H1 (cell line): Measurements from ENCODE around the gene AWAT2. TPM values are rescaled to one million over a fixed set of nuclear protein-coding genes. Genes with fewer than 3 reads are reported as not detected.

Experiments
- CHD1 ChIP-seq: IDR thresholded peaks from 2 replicates; pipeline ENCODE4 v1.6.1; 2012; ENCODE audit warnings: low read depth, low read length, improper control_type of control experiment
- EZH2 ChIP-seq: fragments of 200-600 bp; sonication (generic); IDR thresholded peaks from 2 replicates; pipeline ENCODE4 v1.7.1; 2012; ENCODE audit warnings: low read depth, mild to moderate bottlenecking, moderate library complexity, low read length, inconsistent platforms; ENCODE audit not compliant: severe bottlenecking
- HDAC6 ChIP-seq: IDR thresholded peaks from one replicate; pipeline ENCODE4 v1.7.1; 2012; ENCODE audit warnings: low read depth, mild to moderate bottlenecking, inconsistent platforms, low read length, moderate library complexity
- TCF12 ChIP-seq: IDR thresholded peaks from 2 replicates; pipeline ENCODE4 v1.6.1; 2011; ENCODE audit warnings: low read depth, mild to moderate bottlenecking, low read length
- polyA plus RNA-seq, 7 experiments: library from polyadenylated mRNA; depleted of rRNA in 3 of 7; stranded (reverse) in 5 of 7; unstranded in 2 of 7; fragments of >200 nt in 5 of 7; fragments of 200-250 nt in 2 of 7; gene quantifications; 1 replicate in 5 of 7; 2 replicates in 1 of 7; 4 replicates in 1 of 7; pipeline versions ENCODE4 v1.2.1 to v1.2.3, GENCODE V29; 2011 to 2013; ENCODE audit warnings: missing spikeins in 2 of 7, mixed read lengths in 2 of 7
- total RNA-seq: library from RNA; stranded (reverse); fragmentation: NEBNext Ultra II Directional; extraction: Animal tissue kit (Norgen Biotek cat#: 25700); gene quantifications from 2 replicates; pipeline ENCODE4 v1.2.1, GENCODE V29; 2021

Gene AWAT2
- total and polyA plus RNA-seq, 2 of the 8 experiments (the other 6 are each of a cell fraction or from before 2014, with no cell fraction given), result not detected

GRCh38 chrX:70025464-70025863 is 24.3 kb downstream of the AWAT2 start (continued):
- TF ChIP-seq CHD1, result no peak
- TF ChIP-seq TCF12, result no peak
- TF ChIP-seq HDAC6, result no peak
- TF ChIP-seq EZH2, result no peak
